Esophagus muscularis mucosa (tissue), 4 donors: Measurements from ENCODE around the gene TBCE.

Experiments
- CTCF ChIP-seq, 3 experiments: fragments of 200-600 bp in 2 of 3; fragments of 450-650 bp in 1 of 3; sonication (generic) in 2 of 3; IDR thresholded peaks; one replicate each; pipeline ENCODE4 v1.5.1; 2017 to 2019; ENCODE audit warnings: antibody characterized with exemption in 3 of 3, mild to moderate bottlenecking in 2 of 3, moderate library complexity in 1 of 3
- EP300 ChIP-seq: sonication (generic); formaldehyde crosslinking; IDR thresholded peaks from one replicate; pipeline ENCODE4 v1.6.1; 2017; ENCODE audit warnings: antibody characterized with exemption
- POLR2A ChIP-seq: fragments of 450-650 bp; IDR thresholded peaks from one replicate; pipeline ENCODE4 v1.6.1; 2017; ENCODE audit warnings: antibody characterized with exemption, moderate library complexity, mild to moderate bottlenecking, low read depth
- POLR2AphosphoS5 ChIP-seq, 2 donors: sonication (generic); formaldehyde crosslinking; IDR thresholded peaks; one replicate each; pipeline ENCODE4 v1.6.1; 2017; ENCODE audit warnings: antibody characterized with exemption in 2 of 2

- TF ChIP-seq CTCF (IDR thresholded peaks at IDR 0.05) (no peak), POLR2A (no peak), EP300 (no peak), POLR2AphosphoS5 (IDR thresholded peaks at IDR 0.05) (no peak)
These were observed 1.2 kb downstream of the TBCE start for GRCh38 chr1:235368428-235368827.
